Smooth muscle cell (in vitro differentiated cells): ENCODE data around the gene CDC42EP4. TPM values are rescaled to one million over a fixed set of nuclear protein-coding genes. Genes with fewer than 3 reads are reported as not detected.
"Not testable (repeated sequence)": the region's sequence is repeated elsewhere in the genome, so short reads cannot be mapped to it uniquely, and the experiment has no call there.

Source experiments
- DNase-seq: peaks from one replicate; lab custom pipeline; 2025; ENCODE audit not compliant: unreplicated experiment; lab: John Stamatoyannopoulos, UW
- H2AFZ ChIP-seq: fragments of 200-600 bp; sonication (generic); 2 replicates; pipeline ENCODE4 v1.6.0; 2016; ENCODE audit warnings: antibody characterized with exemption, low read depth, mild to moderate bottlenecking
- H3F3A ChIP-seq: fragments of 200-600 bp; sonication (generic); 2 replicates; pipeline ENCODE4 v1.6.0; 2017; ENCODE audit warnings: antibody characterized with exemption, low read depth
- H3K27ac ChIP-seq: fragments of 200-600 bp; sonication (generic); 2 replicates; pipeline ENCODE4 v1.5.1; 2016; ENCODE audit warnings: low read depth, mild to moderate bottlenecking
- H3K27me3 ChIP-seq: fragments of 200-600 bp; sonication (generic); 2 replicates; pipeline ENCODE4 v1.6.1; 2016; ENCODE audit warnings: low read depth, mild to moderate bottlenecking
- H3K36me3 ChIP-seq: fragments of 200-600 bp; sonication (generic); 2 replicates; pipeline ENCODE4 v1.5.1; 2016; ENCODE audit warnings: low read depth
- H3K4me1 ChIP-seq: fragments of 200-600 bp; sonication (generic); 2 replicates; pipeline ENCODE4 v1.5.1; 2016; ENCODE audit warnings: low read depth
- H3K4me2 ChIP-seq: fragments of 200-600 bp; sonication (generic); 2 replicates; pipeline ENCODE4 v1.6.0; 2016; ENCODE audit warnings: mild to moderate bottlenecking
- H3K4me3 ChIP-seq: fragments of 200-600 bp; sonication (generic); 2 replicates; pipeline ENCODE4 v1.5.1; 2016; ENCODE audit warnings: mild to moderate bottlenecking
- H3K79me2 ChIP-seq: fragments of 200-600 bp; sonication (generic); 2 replicates; pipeline ENCODE4 v1.6.0; 2016; ENCODE audit warnings: low read depth, mild to moderate bottlenecking
- H3K9ac ChIP-seq: fragments of 200-600 bp; sonication (generic); 2 replicates; pipeline ENCODE4 v1.6.0; 2016; ENCODE audit warnings: low read depth
- H3K9me3 ChIP-seq: fragments of 200-600 bp; sonication (generic); replicated peaks from 2 replicates; pipeline ENCODE4 v1.5.1; 2016; ENCODE audit warnings: low read depth
- H4K20me1 ChIP-seq: fragments of 200-600 bp; sonication (generic); 2 replicates; pipeline ENCODE4 v1.6.0; 2016; ENCODE audit warnings: low read depth
- WGBS: methylation state at CpG from one replicate; pipeline ENCODE4 v1.1.7; 2016; ENCODE audit warnings: low lambda C conversion rate; 5-methylcytosine and 5-hydroxymethylcytosine counted together
- polyA plus RNA-seq: library from polyadenylated mRNA; unstranded; fragments of >200 nt; fragmentation: Nextera tagmentation; extraction: Ambion mirVana; gene quantifications from 2 replicates; pipeline ENCODE4 v1.2.1, GENCODE V29; 2016
- total RNA-seq: library from RNA; depleted of rRNA; stranded (reverse); fragments of >200 nt; gene quantifications from 2 replicates; pipeline ENCODE4 v1.2.3, GENCODE V29; 2014
- TF ChIP-seq, protein P1 (sequence below): fragments of 200-600 bp; sonication (generic); IDR thresholded peaks from 2 replicates; pipeline ENCODE4 v1.5.1; 2017; ENCODE audit warnings: borderline replicate concordance, mild to moderate bottlenecking, antibody characterized with exemption; ENCODE audit not compliant: insufficient read depth, poor library complexity, severe bottlenecking

The CDC42EP4 gene
- total and polyA plus RNA-seq, 2 experiments from 2014 or later, result 15.1 to 21.4 TPM

- Histone ChIP-seq H2AFZ (no peak overlapping the region), H3K4me2 (peak overlapping the region; percentile 32)
Observed at GRCh38 chr17:73316919-73317505, 5.2 kb upstream of the CDC42EP4 start.

GRCh38 chr17:73315471-73315870, 3.7 kb upstream of the CDC42EP4 start:
- TF ChIP-seq, protein P1, sequence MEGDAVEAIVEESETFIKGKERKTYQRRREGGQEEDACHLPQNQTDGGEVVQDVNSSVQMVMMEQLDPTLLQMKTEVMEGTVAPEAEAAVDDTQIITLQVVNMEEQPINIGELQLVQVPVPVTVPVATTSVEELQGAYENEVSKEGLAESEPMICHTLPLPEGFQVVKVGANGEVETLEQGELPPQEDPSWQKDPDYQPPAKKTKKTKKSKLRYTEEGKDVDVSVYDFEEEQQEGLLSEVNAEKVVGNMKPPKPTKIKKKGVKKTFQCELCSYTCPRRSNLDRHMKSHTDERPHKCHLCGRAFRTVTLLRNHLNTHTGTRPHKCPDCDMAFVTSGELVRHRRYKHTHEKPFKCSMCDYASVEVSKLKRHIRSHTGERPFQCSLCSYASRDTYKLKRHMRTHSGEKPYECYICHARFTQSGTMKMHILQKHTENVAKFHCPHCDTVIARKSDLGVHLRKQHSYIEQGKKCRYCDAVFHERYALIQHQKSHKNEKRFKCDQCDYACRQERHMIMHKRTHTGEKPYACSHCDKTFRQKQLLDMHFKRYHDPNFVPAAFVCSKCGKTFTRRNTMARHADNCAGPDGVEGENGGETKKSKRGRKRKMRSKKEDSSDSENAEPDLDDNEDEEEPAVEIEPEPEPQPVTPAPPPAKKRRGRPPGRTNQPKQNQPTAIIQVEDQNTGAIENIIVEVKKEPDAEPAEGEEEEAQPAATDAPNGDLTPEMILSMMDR, result no peak
- no peak for DNase-seq

More at GRCh38 chr17:73316919-73317505, 5.2 kb upstream of the CDC42EP4 start:
- TF ChIP-seq, protein P1, result no peak
- Histone ChIP-seq H3K9me3 (no peaks in the 10 kb centered on the region), H3K4me3 (no peak overlapping the region), H3F3A (peaks cover 5% of the 10 kb centered on the region), H3K4me1 (peaks cover 7% of the 10 kb centered on the region), H3K27ac (no peak overlapping the region), H3K9ac (no peak overlapping the region), H4K20me1 (no peaks in the 10 kb centered on the region), H3K36me3 (no peaks in the 10 kb centered on the region), H3K27me3 (no peaks in the 10 kb centered on the region), H3K79me2 (no peaks in the 10 kb centered on the region)
- 64% methylated on average over 8 of the region's 8 CpGs for WGBS
- DNase-seq, result no peak

DNA sequence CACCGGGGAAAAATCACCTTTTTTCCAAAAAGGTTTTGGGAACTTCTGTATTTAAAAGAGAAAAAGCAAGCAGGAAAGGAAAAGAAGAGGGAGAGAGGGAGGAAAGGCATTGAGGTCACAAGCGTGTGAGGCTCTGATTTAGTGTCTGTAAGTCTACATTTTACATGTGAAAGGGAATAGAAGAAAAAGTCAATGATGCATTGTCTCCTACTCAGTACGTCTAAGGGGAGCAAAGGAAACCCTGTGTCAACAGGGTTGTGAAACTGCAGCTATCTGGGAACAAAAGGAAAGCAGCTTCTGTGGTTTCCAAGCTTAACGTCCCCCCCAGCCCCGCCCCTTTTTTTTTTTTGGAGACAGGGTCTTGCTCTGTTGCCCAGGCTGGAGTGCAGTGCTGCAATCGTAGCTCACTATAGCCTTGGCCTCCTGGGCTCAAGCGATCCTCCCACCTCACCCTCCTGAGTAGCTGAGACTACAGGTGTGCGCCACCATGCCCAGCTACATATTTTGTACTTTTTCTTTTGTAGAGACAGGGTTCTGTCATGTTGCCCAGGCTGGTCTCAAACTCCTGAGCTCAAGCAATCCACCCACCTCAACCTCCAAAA, 1.8 kb upstream of the CDC42EP4 start:
- peaks cover 22% of the 10 kb centered on the region for H3K4me1 ChIP-seq
- no peaks in the 10 kb centered on the region for H3K27me3 ChIP-seq
- H2AFZ ChIP-seq, result no peak overlapping the region
- H3K79me2 ChIP-seq, result peaks cover 21% of the 10 kb centered on the region
- no peak overlapping the region for H3K4me2 ChIP-seq
- H3K36me3 ChIP-seq, result no peaks in the 10 kb centered on the region
- no peaks in the 10 kb centered on the region for H3K9me3 ChIP-seq
- DNase-seq, result no peak
- peaks cover 5% of the 10 kb centered on the region for H3F3A ChIP-seq
- TF ChIP-seq, protein P1, result no peak
- no peak overlapping the region for H3K4me3 ChIP-seq
- H3K27ac ChIP-seq, result no peak overlapping the region
- 78% methylated on average over 8 of the region's 8 CpGs for WGBS
- H3K9ac ChIP-seq, result no peak overlapping the region
- peaks cover 9% of the 10 kb centered on the region for H4K20me1 ChIP-seq

More at GRCh38 chr17:73315471-73315870, 3.7 kb upstream of the CDC42EP4 start:
- H3F3A ChIP-seq, result no peaks in the 10 kb centered on the region
- peaks cover 3% of the 10 kb centered on the region for H3K79me2 ChIP-seq
- H3K27ac ChIP-seq, result no peak overlapping the region
- no peaks in the 10 kb centered on the region for H3K9me3 ChIP-seq
- no peak overlapping the region for H3K4me3 ChIP-seq
- H3K4me1 ChIP-seq, result peaks cover 7% of the 10 kb centered on the region
- no peaks in the 10 kb centered on the region for H4K20me1 ChIP-seq
- H3K9ac ChIP-seq, result no peak overlapping the region
- no peaks in the 10 kb centered on the region for H3K36me3 ChIP-seq
- 44% methylated on average over 5 of the region's 5 CpGs for WGBS
- no peaks in the 10 kb centered on the region for H3K27me3 ChIP-seq
- no peak overlapping the region for H2AFZ ChIP-seq
- no peak overlapping the region for H3K4me2 ChIP-seq

DNA sequence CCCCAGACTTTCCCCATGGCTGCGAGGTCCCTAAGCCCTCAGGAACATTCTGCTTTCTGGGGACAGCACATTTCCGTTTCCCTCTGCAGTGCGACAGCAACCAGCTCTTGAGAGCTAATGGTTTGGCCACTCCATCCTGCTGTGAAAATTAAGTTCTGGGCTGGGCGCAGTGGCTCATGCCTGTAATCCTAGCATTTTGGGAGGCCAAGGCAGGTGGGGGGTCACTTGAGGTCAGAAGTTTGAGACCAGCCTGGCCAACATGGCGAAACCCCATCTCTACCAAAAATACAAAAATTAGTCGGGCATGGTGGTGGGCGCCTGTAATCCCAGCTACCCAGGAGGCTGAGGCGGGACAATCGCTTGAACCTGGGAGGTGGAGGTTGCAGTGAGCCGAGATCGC, 1.1 kb upstream of the CDC42EP4 start:
- not testable (repeated sequence) for DNase-seq, H3K9ac ChIP-seq, H3K36me3 ChIP-seq, H3K27ac ChIP-seq, H3F3A ChIP-seq, H3K9me3 ChIP-seq, H3K27me3 ChIP-seq, H2AFZ ChIP-seq, H3K4me3 ChIP-seq
- H4K20me1 ChIP-seq, result peaks cover 17% of the 10 kb centered on the region
- H3K4me1 ChIP-seq, result peaks cover 25% of the 10 kb centered on the region
- H3K4me2 ChIP-seq, result peak overlapping the region; percentile 97
- WGBS, result 75% methylated on average over 11 of the region's 11 CpGs
- H3K79me2 ChIP-seq, result peaks cover 28% of the 10 kb centered on the region
